G401.6 (cell line): ENCODE data around the gene OR4N2.
"Not testable (repeated sequence)": the region's sequence is repeated elsewhere in the genome, so short reads cannot be mapped to it uniquely, and the experiment has no call there.

Experiments
- FAIRE-seq: peaks from 2 replicates; lab custom pipeline; 2012; peaks lifted over from hg19 to GRCh38; lab: Jason Lieb, UNC

OR4N2 gene

GRCh38 chr14:19834203-19834848 lies 30.8 kb downstream of the OR4N2 start:
- not testable (repeated sequence) for FAIRE-seq

- FAIRE-seq: peak; percentile 90
Observed at GRCh38 chr14:19838433-19838832, 34.9 kb downstream of the OR4N2 start.

GRCh38 chr14:19851365-19851764 lies 47.8 kb downstream of the OR4N2 start:
- peak; percentile 72 for FAIRE-seq

GRCh38 chr14:19866061-19866669 lies 62.6 kb downstream of the OR4N2 start:
- not testable (repeated sequence) for FAIRE-seq

GRCh38 chr14:19873178-19873577 lies 69.6 kb downstream of the OR4N2 start:
- FAIRE-seq: peak; percentile 97

GRCh38 chr14:19874842-19875241 lies 71.3 kb downstream of the OR4N2 start, which contains the start of gene OR4K2:
TSS of gene OR4K2 (plus strand) at chr14:19875142. CDS start at chr14:19876268, 1,126 bp downstream.
- no peak for FAIRE-seq

DNA sequence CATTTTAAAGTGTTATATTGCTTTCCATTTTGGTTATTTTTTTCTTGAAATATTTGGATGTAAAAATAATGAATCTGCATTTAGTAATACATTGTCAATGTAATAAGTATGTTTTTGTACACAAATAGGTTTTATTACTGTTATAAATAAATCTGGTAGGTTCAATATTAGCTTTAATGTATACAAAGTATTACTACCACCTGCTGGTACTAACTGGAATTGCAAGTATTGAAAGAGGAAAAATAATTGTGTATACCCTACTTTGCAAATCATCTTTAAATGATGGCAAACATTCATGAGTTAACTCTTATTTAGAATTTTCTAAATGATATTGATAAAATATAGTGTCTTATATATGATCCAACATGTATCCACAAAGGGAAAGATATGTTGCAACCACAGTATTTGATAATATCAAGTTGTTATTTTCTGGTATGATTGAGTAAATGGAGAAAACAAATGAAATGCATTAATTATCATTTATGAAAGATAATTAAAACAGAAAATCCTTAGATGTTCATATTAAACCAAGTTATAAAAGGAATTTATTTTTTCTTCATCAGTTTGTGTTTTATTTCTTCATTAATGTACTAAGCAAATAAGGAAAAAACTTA lies 74.6 kb downstream of the OR4N2 start:
- peak; percentile 100 for FAIRE-seq
